Osteocyte (in vitro differentiated cells): ENCODE measurements around the gene BUB1B. TPM values are rescaled to one million over a fixed set of nuclear protein-coding genes. Genes with fewer than 3 reads are reported as not detected.
"Not testable (repeated sequence)": the region's sequence is repeated elsewhere in the genome, so short reads cannot be mapped to it uniquely, and the experiment has no call there.

Experiments
- DNase-seq: peaks from one replicate; pipeline ENCODE4 v3.0.0; 2021; ENCODE audit warnings: mixed read lengths; ENCODE audit not compliant: unreplicated experiment; ENCODE audit errors: extremely low spot score
- H3K27ac Mint-ChIP-seq: one replicate; pipeline ENCODE4 v1.8.0; 2021; ENCODE audit warnings: mild to moderate bottlenecking, mixed read lengths; ENCODE audit not compliant: unreplicated experiment
- H3K27me3 Mint-ChIP-seq: one replicate; pipeline ENCODE4 v1.8.0; 2021; ENCODE audit warnings: mixed read lengths; ENCODE audit not compliant: unreplicated experiment
- H3K36me3 Mint-ChIP-seq: one replicate; pipeline ENCODE4 v1.8.0; 2021; ENCODE audit warnings: mixed read lengths; ENCODE audit not compliant: unreplicated experiment
- H3K4me1 Mint-ChIP-seq: one replicate; pipeline ENCODE4 v1.8.0; 2021; ENCODE audit warnings: mixed read lengths; ENCODE audit not compliant: unreplicated experiment
- H3K4me3 Mint-ChIP-seq: one replicate; pipeline ENCODE4 v1.8.0; 2021; ENCODE audit warnings: mild to moderate bottlenecking, moderate library complexity, mixed read lengths; ENCODE audit not compliant: unreplicated experiment
- H3K9me3 Mint-ChIP-seq: one replicate; pipeline ENCODE4 v1.8.0; 2021; ENCODE audit warnings: mixed read lengths; ENCODE audit not compliant: unreplicated experiment
- CTCF ChIP-seq: fragments of 200-600 bp; sonication (generic); IDR thresholded peaks from 2 replicates; pipeline ENCODE4 v1.5.0; 2021; ENCODE audit warnings: antibody characterized with exemption, mild to moderate bottlenecking, moderate library complexity
- total RNA-seq: library from RNA; stranded (reverse); gene quantifications from 2 replicates; pipeline ENCODE4 v1.2.1, GENCODE V29; 2021

Gene BUB1B
- total RNA-seq, 1 donor from 2014 or later, result 8.5 TPM

GRCh38 chr15:40161693-40162391, 973 bp downstream of the BUB1B start:
- H3K27me3 Mint-ChIP-seq, result no peaks in the 10 kb centered on the region
- peaks cover 2% of the 10 kb centered on the region for H3K36me3 Mint-ChIP-seq
- no peak for DNase-seq
- H3K4me1 Mint-ChIP-seq, result peaks cover 1% of the 10 kb centered on the region
- no peaks in the 10 kb centered on the region for H3K9me3 Mint-ChIP-seq
- no peak for TF ChIP-seq CTCF
- H3K4me3 Mint-ChIP-seq, result no peak overlapping the region
- no peak overlapping the region for H3K27ac Mint-ChIP-seq

- Mint-ChIP-seq H3K4me1 (peaks cover 2% of the 10 kb centered on the region), H3K4me3 (no peak overlapping the region), H3K27ac (no peak overlapping the region), H3K36me3 (peaks cover 2% of the 10 kb centered on the region), H3K27me3 (no peaks in the 10 kb centered on the region), H3K9me3 (no peaks in the 10 kb centered on the region)
- TF ChIP-seq CTCF, result no peak
- no peak for DNase-seq
Measured at GRCh38 chr15:40162552-40162951, 1.7 kb downstream of the BUB1B start.

GRCh38 chr15:40163657-40164416, 3.0 kb downstream of the BUB1B start:
- no peaks in the 10 kb centered on the region for H3K9me3 Mint-ChIP-seq
- H3K27ac Mint-ChIP-seq, result no peak overlapping the region
- H3K4me1 Mint-ChIP-seq, result peaks cover 8% of the 10 kb centered on the region
- H3K36me3 Mint-ChIP-seq, result peaks cover 2% of the 10 kb centered on the region
- DNase-seq, result no peak
- TF ChIP-seq CTCF, result no peak
- H3K27me3 Mint-ChIP-seq, result no peaks in the 10 kb centered on the region
- no peak overlapping the region for H3K4me3 Mint-ChIP-seq

- H3K4me1 Mint-ChIP-seq, H3K9me3 Mint-ChIP-seq, DNase-seq, H3K4me3 Mint-ChIP-seq, H3K27me3 Mint-ChIP-seq, H3K36me3 Mint-ChIP-seq: not testable (repeated sequence)
- H3K27ac Mint-ChIP-seq, result peak overlapping the region; percentile 45
Measured at GRCh38 chr15:40167374-40167773, 6.5 kb downstream of the BUB1B start.

- no peak overlapping the region for H3K27ac Mint-ChIP-seq
- H3K27me3 Mint-ChIP-seq, result no peaks in the 10 kb centered on the region
- TF ChIP-seq CTCF, result no peak
- H3K9me3 Mint-ChIP-seq, result no peaks in the 10 kb centered on the region
- no peak overlapping the region for H3K4me3 Mint-ChIP-seq
- peaks cover 10% of the 10 kb centered on the region for H3K4me1 Mint-ChIP-seq
- DNase-seq, result no peak
- H3K36me3 Mint-ChIP-seq, result no peaks in the 10 kb centered on the region
Measured at GRCh38 chr15:40175160-40175559, 14.3 kb downstream of the BUB1B start.
